ENCODE data around the gene PSME3IP1. TPM values are rescaled to one million over a fixed set of nuclear protein-coding genes. Genes with fewer than 3 reads are reported as not detected.

Gene PSME3IP1
- total RNA-seq, 1 donor = 71.2 TPM

- TF ChIP-seq CTCF (IDR thresholded peaks at IDR 0.05; ENCODE audit: insufficient read depth, low read depth, low read length) = no peak
- no peak for DNase-seq (ENCODE audit: low read depth)
- no peak overlapping the region for H3K4me3 ChIP-seq (ENCODE audit: low read depth, low read length)
Observed at GRCh38 chr16:57140931-57141668, 44.7 kb downstream of the PSME3IP1 start.

- no peak for DNase-seq (ENCODE audit: low read depth)
- no peak overlapping the region for H3K4me3 ChIP-seq (ENCODE audit: low read depth, low read length)
- no peak for TF ChIP-seq CTCF (IDR thresholded peaks at IDR 0.05; ENCODE audit: insufficient read depth, low read depth, low read length)
Observed at GRCh38 chr16:57138281-57138935, 47.4 kb downstream of the PSME3IP1 start.

- TF ChIP-seq CTCF (IDR thresholded peaks at IDR 0.05; ENCODE audit: insufficient read depth, low read depth, low read length) = no peak
- H3K4me3 ChIP-seq (ENCODE audit: low read depth, low read length) = no peak overlapping the region
- no peak for DNase-seq (ENCODE audit: low read depth)
Observed at GRCh38 chr16:57137566-57138273, 48.1 kb downstream of the PSME3IP1 start.

- H3K4me3 ChIP-seq (ENCODE audit: low read depth, low read length) = no peak overlapping the region
- TF ChIP-seq CTCF (IDR thresholded peaks at IDR 0.05; ENCODE audit: insufficient read depth, low read depth, low read length) = no peak
- no peak for DNase-seq (ENCODE audit: low read depth)
Observed at GRCh38 chr16:57137043-57137442, 48.8 kb downstream of the PSME3IP1 start.

- H3K4me3 ChIP-seq (ENCODE audit: low read depth, low read length) = no peak overlapping the region
- no peak for TF ChIP-seq CTCF (IDR thresholded peaks at IDR 0.05; ENCODE audit: insufficient read depth, low read depth, low read length)
- no peak for DNase-seq (ENCODE audit: low read depth)
Observed at GRCh38 chr16:57134982-57135381, 50.9 kb downstream of the PSME3IP1 start.

GRCh38 chr16:57133886-57134285 lies 52.0 kb downstream of the PSME3IP1 start:
- no peak for DNase-seq (ENCODE audit: low read depth)
- TF ChIP-seq CTCF (IDR thresholded peaks at IDR 0.05; ENCODE audit: insufficient read depth, low read depth, low read length) = no peak
- H3K4me3 ChIP-seq (ENCODE audit: low read depth, low read length) = no peak overlapping the region
